ENCODE data around the gene CDK17.

Gene CDK17

DNA sequence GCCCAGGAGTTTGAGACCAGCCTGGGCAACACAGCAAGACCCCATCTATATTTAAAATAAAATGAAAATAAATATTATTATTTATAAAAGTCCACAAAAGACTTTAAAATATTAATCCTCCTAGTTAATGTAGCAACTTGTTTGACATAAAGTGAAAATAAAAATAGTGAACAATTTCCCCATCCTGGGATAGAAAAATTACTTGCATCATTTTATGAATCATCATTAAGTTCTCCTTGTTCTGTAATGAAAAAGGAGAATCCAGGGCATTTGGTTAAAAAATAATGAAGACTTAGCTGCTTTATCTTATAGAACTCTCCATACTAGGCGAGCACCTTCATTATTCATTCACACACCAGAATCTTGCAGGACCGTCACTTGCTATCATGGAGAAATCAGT is 140.0 kb downstream of the CDK17 start:
- Histone ChIP-seq H3K4me2 (ENCODE audit: low read depth, low read length, poor library complexity, severe bottlenecking) (no peak overlapping the region), H3K27me3 (ENCODE audit: low read length) (no peaks in the 10 kb centered on the region), H3K9me3 (ENCODE audit: insufficient read depth, low read length) (no peaks in the 10 kb centered on the region), H3K27ac (ENCODE audit: low read depth, low read length) (no peak overlapping the region), H4K20me1 (ENCODE audit: low read depth, low read length) (no peaks in the 10 kb centered on the region), H2AFZ (ENCODE audit: low read depth, low read length, severe bottlenecking) (no peak overlapping the region), H3K36me3 (ENCODE audit: low read length) (0 out of 2 replicates have a peak, but pooled peaks cover 3% of the 10 kb centered on the region), H3K4me3 (ENCODE audit: insufficient read depth, low read length, poor library complexity, severe bottlenecking) (no peak overlapping the region), H3K9me2 (replicated peaks; ENCODE audit: insufficient read depth, low read length) (no peaks in the 10 kb centered on the region), H3K9ac (ENCODE audit: low read length) (no peak overlapping the region), H3K79me2 (ENCODE audit: insufficient read depth, low read length) (no peaks in the 10 kb centered on the region), H3F3A (ENCODE audit: insufficient read depth) (no peaks in the 10 kb centered on the region)
- TF ChIP-seq EZH2phosphoT487 (conservative IDR thresholded peaks at IDR 0.05; ENCODE audit: low read length): no peak
- TF ChIP-seq, protein P1, sequence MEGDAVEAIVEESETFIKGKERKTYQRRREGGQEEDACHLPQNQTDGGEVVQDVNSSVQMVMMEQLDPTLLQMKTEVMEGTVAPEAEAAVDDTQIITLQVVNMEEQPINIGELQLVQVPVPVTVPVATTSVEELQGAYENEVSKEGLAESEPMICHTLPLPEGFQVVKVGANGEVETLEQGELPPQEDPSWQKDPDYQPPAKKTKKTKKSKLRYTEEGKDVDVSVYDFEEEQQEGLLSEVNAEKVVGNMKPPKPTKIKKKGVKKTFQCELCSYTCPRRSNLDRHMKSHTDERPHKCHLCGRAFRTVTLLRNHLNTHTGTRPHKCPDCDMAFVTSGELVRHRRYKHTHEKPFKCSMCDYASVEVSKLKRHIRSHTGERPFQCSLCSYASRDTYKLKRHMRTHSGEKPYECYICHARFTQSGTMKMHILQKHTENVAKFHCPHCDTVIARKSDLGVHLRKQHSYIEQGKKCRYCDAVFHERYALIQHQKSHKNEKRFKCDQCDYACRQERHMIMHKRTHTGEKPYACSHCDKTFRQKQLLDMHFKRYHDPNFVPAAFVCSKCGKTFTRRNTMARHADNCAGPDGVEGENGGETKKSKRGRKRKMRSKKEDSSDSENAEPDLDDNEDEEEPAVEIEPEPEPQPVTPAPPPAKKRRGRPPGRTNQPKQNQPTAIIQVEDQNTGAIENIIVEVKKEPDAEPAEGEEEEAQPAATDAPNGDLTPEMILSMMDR (IDR thresholded peaks at IDR 0.05; ENCODE audit: insufficient read depth, low read length, poor library complexity, severe bottlenecking): no peak

DNA sequence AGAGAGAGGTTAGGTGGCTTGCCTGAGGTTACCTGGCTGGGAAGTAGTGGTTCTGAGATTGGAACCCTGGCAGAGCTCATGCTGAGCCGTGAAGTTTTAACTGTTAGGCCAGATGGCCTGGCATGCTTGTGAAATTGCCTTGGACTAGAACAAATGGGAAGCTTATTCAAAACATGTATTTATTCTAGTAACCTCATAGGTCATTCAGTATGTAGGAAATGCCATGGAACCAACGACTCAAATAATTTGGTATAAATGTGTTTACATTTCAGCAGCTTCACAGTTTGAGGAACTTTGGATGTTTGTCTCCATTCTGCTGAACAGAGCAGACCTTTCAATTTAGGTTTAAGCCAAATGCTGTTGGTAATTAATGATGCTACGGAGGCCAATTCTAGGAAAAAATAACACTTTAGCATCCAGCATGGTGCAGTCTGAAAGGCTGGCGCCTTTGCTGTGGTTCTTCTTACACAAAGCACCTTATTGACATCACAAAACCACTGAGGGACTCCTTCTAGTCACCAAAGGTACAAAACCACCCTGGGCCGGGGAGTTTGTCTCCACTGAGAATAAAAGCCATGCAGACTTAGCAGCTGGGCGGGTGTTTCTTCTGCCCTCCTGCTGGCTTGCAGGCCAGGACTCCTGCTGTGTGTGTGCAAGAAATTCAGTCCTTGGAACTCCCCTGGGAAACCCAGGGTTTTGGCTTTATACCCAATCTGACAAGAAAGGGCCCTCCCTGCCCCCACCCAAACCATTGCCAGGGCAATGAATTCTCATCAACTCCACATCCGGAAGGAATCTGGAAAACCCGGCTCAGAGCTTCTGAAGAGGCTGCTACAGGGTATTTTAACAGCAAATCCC is 141.9 kb downstream of the CDK17 start:
- TF ChIP-seq, protein P1 (IDR thresholded peaks at IDR 0.05; ENCODE audit: insufficient read depth, low read length, poor library complexity, severe bottlenecking): no peak
- no peak for TF ChIP-seq EZH2phosphoT487 (conservative IDR thresholded peaks at IDR 0.05; ENCODE audit: low read length)
- Histone ChIP-seq H3K9ac (ENCODE audit: low read length) (no peak overlapping the region), H3K27ac (ENCODE audit: low read depth, low read length) (no peak overlapping the region), H4K20me1 (ENCODE audit: low read depth, low read length) (no peaks in the 10 kb centered on the region), H3K9me3 (ENCODE audit: insufficient read depth, low read length) (no peaks in the 10 kb centered on the region), H3F3A (ENCODE audit: insufficient read depth) (no peaks in the 10 kb centered on the region), H3K36me3 (ENCODE audit: low read length) (no peaks in the 10 kb centered on the region), H3K9me2 (replicated peaks; ENCODE audit: insufficient read depth, low read length) (no peaks in the 10 kb centered on the region), H2AFZ (ENCODE audit: low read depth, low read length, severe bottlenecking) (no peak overlapping the region), H3K4me3 (ENCODE audit: insufficient read depth, low read length, poor library complexity, severe bottlenecking) (no peak overlapping the region), H3K27me3 (ENCODE audit: low read length) (no peaks in the 10 kb centered on the region), H3K4me2 (ENCODE audit: low read depth, low read length, poor library complexity, severe bottlenecking) (no peak overlapping the region), H3K79me2 (ENCODE audit: insufficient read depth, low read length) (no peaks in the 10 kb centered on the region)

DNA sequence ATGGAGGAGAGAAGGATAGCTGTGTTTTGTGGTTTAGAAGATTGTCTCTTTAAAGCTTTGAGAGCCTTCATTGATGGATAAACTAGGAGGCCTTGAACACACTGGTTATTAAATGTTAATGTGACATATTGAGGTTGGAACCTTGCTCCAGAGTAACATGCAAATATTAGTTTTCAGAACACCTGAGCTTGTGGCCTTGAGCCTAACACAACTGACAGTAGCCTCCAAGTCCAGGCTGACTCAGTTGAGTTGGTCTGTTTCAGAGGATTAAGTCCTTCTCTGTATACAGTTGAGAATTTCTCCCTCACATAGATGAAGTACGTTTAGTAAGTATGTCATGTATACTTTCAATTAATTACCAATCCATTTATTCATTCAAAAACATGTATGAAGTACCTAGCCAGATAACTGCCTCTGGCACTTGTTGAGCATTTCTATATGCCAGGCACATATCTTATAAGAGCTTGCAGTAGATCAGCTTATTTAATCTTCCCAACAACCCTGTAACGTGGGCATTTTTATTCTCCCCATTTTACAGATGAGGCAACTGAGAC is 142.6 kb downstream of the CDK17 start:
- H3K9me3 ChIP-seq (ENCODE audit: insufficient read depth, low read length): no peaks in the 10 kb centered on the region
- no peak overlapping the region for H2AFZ ChIP-seq (ENCODE audit: low read depth, low read length, severe bottlenecking)
- H3K4me2 ChIP-seq (ENCODE audit: low read depth, low read length, poor library complexity, severe bottlenecking): no peak overlapping the region
- H3K79me2 ChIP-seq (ENCODE audit: insufficient read depth, low read length): no peaks in the 10 kb centered on the region
- no peak for TF ChIP-seq EZH2phosphoT487 (conservative IDR thresholded peaks at IDR 0.05; ENCODE audit: low read length)
- TF ChIP-seq, protein P1 (IDR thresholded peaks at IDR 0.05; ENCODE audit: insufficient read depth, low read length, poor library complexity, severe bottlenecking): no peak
- no peak overlapping the region for H3K27ac ChIP-seq (ENCODE audit: low read depth, low read length)
- no peaks in the 10 kb centered on the region for H3K36me3 ChIP-seq (ENCODE audit: low read length)
- H3K9me2 ChIP-seq (replicated peaks; ENCODE audit: insufficient read depth, low read length): no peaks in the 10 kb centered on the region
- H3F3A ChIP-seq (ENCODE audit: insufficient read depth): no peaks in the 10 kb centered on the region
- H3K9ac ChIP-seq (ENCODE audit: low read length): no peak overlapping the region
- H3K4me3 ChIP-seq (ENCODE audit: insufficient read depth, low read length, poor library complexity, severe bottlenecking): no peak overlapping the region
- no peaks in the 10 kb centered on the region for H3K27me3 ChIP-seq (ENCODE audit: low read length)
- no peaks in the 10 kb centered on the region for H4K20me1 ChIP-seq (ENCODE audit: low read depth, low read length)
